Fibroblast of mammary gland (primary cell): ENCODE measurements around the gene SLC39A9.
A peak's percentile ranks its signal among the peaks of the same experiment; 100 is the strongest.

Source experiments
- DNase-seq: peaks from one replicate; pipeline ENCODE4 v3.0.0-alpha.2; 2010; ENCODE audit warnings: low read depth
- H3K4me3 ChIP-seq: 2 replicates; pipeline ENCODE4 v1.5.1; 2011; ENCODE audit warnings: low read depth, mild to moderate bottlenecking, low read length, moderate library complexity; ENCODE audit not compliant: control insufficient read depth
- CTCF ChIP-seq: conservative IDR thresholded peaks from 2 replicates; pipeline ENCODE4 v1.5.1; 2011; ENCODE audit warnings: low read depth, low read length, inconsistent platforms; ENCODE audit not compliant: control insufficient read depth, insufficient read depth

The SLC39A9 gene

GRCh38 chr14:69354383-69355153 lies 43.9 kb upstream of the SLC39A9 start:
- H3K4me3 ChIP-seq: no peak overlapping the region
- DNase-seq: no peak
- TF ChIP-seq CTCF: no peak

GRCh38 chr14:69355154-69355597 lies 43.3 kb upstream of the SLC39A9 start:
- TF ChIP-seq CTCF: no peak
- no peak for DNase-seq
- H3K4me3 ChIP-seq: no peak overlapping the region

- TF ChIP-seq CTCF: no peak
- no peak overlapping the region for H3K4me3 ChIP-seq
- DNase-seq: peak; percentile 77
These were observed 42.7 kb upstream of the SLC39A9 start for GRCh38 chr14:69355607-69356281.

- no peak overlapping the region for H3K4me3 ChIP-seq
- no peak for DNase-seq
- no peak for TF ChIP-seq CTCF
These were observed 41.5 kb upstream of the SLC39A9 start for GRCh38 chr14:69356903-69357543.

- DNase-seq: no peak
- no peak overlapping the region for H3K4me3 ChIP-seq
- no peak for TF ChIP-seq CTCF
These were observed 40.8 kb upstream of the SLC39A9 start for GRCh38 chr14:69357544-69358200.

GRCh38 chr14:69358233-69358963 lies 40.1 kb upstream of the SLC39A9 start:
- no peak overlapping the region for H3K4me3 ChIP-seq
- TF ChIP-seq CTCF: no peak
- no peak for DNase-seq
